HG03280 (cell line): ENCODE data around the gene DDX43.
"Not testable (repeated sequence)": the region's sequence is repeated elsewhere in the genome, so short reads cannot be mapped to it uniquely, and the experiment has no call there.

ENCODE experiments used
- ATAC-seq: cut with Tn5 transposase; IDR thresholded peaks from one replicate; pipeline ENCODE4 v1.9.1; 2021; ENCODE audit warnings: mild to moderate bottlenecking, moderate library complexity; ENCODE audit not compliant: unreplicated experiment

The DDX43 gene

DNA sequence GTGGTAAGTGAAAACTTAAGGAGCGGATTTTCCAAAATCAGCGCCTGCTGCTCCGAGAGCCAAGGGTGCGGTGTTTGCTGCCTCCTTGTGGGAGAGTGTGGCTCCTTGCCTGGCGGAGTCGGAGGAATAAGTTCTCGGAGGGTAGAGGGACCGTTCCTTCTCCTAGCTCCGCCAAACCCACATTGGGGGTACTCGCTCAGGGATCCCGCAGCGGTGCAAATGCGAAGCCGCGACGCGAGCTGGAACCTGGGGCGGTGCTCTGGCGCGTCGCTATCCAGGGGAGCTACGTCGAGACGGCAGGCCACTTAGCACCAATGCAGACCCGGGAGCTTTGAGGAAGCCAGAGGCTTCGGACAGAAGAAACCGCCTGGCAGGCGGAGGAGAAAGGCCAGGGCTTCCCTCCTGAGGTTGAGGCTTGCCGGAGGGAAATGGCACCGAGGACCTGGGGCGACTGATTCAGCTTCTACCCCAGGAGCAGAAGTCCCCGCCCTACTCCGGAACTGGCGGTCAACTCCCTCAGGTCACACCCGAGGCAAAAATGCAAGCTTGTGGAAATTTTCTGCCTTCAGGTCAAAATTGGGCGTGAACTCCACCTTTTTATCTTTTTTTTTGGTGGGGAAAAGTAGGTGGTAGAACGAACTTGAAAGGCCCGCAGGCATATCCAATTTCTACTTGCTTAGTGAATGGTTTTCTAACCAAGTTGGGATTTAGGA lies 5.7 kb upstream of the DDX43 start:
- peak; percentile 61 for ATAC-seq

DNA sequence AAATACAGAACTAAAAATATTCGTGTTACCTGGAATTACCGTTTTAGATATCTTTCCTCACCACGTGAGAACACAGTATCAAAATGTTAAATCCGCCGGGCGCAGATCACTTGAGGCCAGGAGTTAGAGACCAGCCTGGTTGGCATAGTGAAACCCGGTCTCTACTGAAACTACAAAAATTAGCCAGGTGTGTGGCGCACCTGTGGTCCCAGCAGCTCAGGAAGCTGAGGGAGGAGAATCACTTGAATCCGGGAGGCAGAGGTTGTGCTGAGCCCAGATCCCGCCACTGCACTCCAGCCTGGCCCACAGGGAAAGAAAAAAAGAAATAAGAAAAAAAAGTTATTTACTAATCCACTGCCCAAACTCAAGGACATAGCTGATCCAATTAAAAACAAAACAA lies 4.8 kb upstream of the DDX43 start:
- no peak for ATAC-seq

DNA sequence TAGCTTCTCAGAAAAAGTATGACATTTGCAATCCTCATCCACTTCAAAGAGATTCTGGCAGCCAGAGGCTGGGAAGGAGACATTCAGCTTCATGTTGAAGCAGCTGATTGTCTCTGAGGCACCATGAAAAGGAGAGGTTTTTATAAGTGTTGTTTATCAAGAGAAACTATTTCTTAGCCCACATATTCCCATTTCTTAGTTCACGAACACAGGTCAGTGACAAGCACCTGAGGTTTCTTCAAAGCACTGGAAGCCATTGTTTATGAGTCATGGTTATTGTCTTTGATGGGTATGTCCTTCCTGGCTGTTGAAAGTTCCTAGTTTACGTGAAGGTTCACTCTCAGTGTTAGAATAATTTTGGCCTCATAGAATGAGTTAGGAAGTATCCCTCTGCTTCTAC lies 3.0 kb upstream of the DDX43 start:
- ATAC-seq: no peak

DNA sequence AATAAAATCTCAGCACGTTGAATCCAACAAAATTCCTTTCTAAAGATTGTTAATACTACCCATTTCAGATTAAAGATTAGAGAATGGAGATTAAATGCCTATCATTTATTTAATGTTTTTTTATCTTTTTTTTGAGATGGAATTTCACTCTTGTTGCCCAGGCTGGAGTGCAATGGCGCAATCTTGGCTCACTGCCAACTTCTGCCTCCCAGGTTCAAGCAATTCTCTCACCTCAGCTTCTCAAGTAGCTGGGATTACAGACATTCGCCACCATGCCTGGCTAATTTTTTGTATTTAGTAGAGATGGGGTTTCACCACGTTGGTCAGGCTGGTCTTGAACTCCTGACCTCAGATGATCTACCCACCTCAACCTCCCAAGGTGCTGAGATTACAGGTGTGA lies 2.4 kb upstream of the DDX43 start:
- not testable (repeated sequence) for ATAC-seq

DNA sequence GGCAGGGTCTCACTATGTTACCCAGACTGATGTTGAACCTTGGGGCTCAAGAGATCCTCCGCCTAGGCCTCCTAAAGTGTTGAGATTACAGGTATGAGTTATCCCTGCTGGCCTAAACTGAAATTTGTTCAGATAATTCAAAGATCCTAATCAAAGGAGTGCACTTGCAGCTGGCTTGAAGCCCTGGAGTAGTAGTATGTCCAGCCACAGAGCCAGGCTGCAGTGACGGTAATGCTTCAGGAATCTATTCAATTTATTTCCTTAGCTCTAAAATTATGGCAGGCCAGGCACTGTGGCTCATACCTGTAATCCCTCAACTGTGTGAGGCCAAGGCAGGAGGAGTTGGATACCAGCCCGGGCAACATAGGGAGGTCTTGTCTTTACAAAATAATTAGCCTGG lies 1.4 kb upstream of the DDX43 start:
- ATAC-seq: no peak

DNA sequence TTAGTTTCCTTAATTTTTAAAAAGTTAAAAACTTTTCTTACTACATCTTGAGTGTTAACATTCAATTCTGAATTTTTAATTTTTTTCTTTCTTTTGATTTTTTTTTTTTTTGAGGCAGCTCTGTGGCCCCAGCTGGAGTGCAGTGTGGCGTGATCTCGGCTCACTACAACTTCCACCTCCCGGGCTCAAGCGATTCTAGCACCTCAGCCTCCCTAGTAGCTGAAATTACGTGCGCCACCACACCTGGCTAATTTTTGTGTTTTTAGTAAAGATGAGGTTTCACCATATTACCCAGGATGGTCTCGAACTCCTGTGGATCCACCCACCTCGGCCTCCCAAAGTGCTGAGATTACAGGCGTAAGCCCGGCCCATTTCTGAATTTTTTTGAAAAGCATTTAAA lies 1.2 kb downstream of the DDX43 start:
- no peak for ATAC-seq

DNA sequence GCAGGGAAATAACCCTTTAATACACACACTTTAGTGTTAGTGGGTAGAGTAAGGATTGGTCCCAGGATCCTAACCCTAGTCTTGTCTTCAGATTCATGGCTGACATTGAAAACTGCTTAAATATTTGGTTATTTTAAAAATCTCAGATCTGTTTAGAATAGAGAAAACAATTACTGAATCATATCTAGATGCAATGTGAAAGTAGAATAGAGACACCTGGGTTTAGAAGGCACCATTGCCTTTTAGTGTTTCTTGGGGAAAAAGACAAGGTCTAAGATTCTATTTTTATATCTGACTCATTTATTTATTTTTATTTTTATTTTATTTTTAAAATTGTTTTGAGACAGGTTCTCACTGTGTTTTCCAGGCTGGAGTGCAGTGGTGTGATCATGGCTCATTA lies 6.0 kb downstream of the DDX43 start:
- no peak for ATAC-seq

DNA sequence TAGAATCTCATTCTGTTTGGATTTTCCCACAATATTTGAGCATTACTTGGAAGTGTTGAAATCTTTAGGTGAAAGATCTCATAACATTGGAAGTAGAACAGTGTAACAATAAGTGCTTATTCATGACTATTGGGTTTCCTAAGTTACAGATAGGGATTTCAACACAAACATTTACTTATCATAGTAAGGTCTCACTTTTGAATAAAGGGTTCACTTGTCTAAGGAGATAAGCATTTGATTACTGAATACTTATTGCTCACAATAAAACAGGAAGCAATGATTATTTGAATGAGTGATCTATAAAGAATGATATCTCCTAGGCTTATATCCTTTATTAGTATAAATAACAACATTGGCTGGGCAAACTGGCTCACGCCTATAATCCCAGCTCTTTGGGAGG lies 14.8 kb downstream of the DDX43 start:
- no peak for ATAC-seq

DNA sequence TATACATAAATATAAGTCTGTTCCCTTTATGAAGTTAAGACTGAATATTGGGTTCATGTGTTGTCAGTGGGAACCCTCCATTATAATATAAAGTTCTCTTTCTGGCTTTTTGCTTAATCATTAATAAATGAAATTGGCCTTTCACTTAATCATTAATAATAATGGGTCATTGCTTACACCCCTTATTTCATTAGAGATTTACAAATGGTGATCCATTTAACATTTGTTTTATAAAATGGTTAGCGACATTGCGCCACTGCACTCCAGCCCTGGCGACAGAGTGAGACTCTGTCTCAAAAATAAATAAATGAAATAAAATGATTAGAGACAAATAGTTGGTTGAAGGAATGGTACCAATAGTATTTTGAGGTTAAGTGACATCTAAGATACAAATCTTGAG lies 18.5 kb downstream of the DDX43 start:
- ATAC-seq: no peak

DNA sequence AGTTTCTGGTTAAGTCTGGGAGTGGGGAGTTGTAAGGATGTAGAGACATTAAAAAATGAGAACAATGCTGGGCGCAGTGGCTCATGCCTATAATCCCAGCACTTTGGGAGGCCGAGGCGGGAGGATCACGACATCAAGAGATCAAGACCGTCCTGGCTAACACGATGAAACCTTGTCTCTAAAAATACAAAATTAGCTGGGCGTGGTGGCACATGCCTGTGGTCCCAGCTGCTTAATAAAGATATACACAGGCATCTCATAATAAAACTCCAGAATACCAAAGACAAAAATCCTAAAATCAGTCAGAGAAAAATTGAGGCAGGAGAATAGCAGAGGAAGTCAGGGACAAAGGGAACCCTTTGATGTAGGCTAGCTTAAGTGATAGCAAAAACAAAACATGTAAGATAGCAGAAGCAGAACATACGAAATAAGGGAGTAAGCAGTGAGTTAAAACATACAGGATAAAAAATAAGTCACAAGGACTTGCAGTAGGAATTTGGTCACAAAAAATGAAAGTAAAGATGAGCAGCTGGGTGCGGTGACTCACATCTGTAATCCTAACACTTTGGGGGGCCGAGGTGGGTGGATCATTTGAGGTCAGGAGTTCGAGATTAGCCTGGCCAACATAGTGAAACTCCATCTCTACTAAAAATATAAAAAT lies 23.6 kb downstream of the DDX43 start:
- no peak for ATAC-seq

DNA sequence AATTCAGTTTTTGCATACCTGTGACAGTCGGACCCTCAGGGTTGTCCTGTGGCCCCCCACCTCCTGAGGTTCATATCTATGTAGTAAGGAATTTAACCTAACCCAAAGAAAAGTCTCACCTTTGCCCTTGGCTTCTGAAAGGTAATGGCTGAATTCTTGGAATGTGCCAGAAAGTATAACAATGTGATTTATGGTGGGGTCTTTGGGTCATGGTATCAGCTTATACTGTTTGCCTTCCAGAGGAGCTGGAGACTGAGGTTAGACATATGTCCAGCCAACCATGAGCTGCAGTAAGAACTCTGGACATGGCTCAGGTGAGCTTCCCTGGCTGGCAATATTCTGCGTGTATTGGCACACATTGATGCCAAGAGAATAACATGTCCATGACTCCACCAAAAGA lies 26.9 kb downstream of the DDX43 start:
- no peak for ATAC-seq

DNA sequence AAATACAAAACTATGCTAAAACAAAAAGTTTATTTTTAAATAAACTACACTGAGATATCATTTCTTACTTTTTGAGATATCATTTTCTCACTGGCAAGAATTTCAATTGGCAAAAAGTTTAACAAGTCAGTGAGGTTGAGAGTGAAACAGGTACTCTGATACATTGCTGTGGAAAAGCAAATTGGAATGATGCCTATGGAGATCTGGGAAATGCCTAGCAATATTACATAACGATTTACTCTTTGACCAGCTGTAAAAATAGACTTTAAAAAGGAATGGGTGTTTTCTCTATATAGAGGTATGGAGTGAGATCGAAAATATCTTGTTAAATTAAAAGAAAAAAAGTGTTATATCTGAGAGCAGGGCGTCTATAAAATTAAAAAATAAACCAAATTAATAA lies 40.6 kb downstream of the DDX43 start:
- no peak for ATAC-seq

DNA sequence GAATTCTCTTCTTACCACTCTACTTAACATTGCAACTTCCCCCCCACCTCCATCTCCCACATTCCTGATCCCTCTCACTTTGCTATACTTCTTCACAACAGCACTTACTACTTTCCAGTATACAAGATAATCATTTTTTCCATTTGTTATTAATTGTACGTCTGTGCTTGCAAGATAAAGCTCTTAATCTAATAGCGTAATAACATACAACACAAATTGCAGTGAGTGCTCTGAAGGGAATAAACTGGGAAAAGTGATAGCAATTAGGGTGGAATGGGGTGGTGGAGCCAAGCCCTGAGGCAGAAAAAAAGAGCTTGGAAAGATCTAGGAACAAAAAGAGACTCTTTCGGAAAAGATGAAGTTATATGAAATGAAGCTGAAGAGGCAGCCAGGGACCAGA lies 48.9 kb downstream of the DDX43 start:
- no peak for ATAC-seq

DNA sequence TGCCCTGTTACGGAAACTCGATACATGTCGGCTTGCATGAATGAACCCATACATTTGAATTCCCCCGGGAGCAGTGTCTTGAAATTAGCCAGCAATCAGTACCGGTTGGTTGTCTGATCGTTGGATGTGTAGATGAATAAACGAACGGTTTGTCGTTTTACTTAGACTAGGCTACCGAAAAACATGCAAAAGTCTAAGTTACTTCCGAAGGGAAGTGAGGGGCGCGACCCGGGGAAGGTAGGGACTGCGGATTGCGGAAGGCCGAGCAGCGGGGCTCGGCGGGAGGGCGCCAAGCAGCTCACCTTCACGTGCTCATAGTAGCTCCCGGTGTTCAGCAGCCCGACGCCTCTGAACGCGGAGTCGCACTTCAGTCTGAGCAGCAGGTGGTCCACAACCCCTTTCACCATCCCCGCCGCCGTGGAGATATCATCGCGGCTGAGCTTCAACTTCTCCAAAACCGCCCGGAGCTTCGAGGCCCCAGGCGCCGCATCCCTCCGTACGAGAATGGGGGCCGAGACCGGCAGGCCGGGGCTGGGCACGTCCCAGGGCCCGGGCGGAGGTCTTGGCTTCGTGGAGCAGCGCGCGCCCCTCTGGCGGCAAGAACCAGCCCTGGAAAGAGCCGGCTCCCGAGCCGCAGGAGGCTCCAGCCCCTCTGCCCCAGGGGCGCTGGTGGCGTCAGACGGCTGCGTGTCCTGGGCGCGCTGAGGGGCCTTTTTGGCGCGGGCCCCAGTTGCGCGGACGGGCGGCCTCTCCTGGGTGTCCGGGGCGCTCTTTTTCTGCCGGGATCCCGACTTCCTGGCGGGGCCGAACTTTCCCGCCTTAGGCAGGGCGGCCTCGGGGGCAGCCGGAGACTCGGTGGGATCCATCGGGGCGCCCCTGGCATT lies 56.8 kb downstream of the DDX43 start:
- peak; percentile 46 for ATAC-seq

DNA sequence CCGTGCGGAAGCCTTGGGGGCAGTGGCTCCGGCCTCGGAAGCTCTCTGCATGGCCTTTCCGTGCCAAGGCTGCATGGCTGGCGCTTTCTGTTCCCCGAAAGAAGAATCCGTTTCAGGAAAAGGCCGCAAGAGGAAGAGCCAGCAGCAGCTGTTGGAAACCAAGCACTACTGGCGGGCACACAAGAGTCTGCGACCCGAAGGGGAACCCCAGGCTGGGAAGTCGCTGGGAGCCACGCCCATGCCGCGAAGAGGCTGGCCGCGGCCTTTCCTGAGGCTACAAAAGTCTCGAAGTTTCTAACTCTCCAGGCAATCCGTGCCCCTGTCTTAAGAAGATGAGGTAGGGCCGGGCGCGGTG lies 57.5 kb downstream of the DDX43 start, which contains the start of gene CGAS:
Gene CGAS, minus strand, starts transcription at position 191 of the 355 bp plus-strand sequence. Its CDS starts 116 bp downstream, at position 75.
- ATAC-seq: peak; percentile 56

DNA sequence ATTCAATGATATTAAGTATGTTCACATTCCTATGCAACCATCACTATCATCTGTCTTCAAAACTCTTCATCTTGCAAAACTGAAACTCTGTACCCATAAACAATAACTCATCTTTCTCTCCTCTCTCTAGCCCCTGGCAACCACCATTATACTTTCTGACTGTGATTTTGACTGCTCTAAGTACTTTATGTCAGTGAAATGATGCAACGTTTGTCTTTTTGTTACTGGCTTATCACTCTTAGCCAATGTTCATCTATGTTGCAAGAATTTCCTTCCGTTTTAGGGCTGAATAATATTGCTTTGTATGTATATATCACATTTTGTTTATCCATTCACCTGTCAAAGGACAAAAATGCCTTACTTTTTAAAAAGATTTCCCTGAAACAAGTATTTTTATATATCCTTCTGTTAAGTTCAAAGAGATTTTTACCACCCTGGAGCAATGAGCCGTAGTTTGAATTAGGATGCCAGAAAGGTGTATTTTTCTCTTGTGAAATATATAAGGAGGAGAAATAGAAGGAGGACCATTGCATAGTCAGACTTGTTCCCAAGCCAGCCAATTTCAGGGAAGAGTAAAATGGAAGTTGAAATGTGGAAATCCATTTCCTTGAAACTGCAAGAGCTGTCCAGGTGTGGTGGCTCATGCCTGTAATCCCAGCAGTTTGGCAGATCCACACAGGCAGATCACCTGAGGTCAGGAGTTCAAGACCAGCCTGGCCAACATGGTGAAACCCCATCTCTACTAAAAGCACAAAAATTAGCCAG lies 61.4 kb downstream of the DDX43 start:
- no peak for ATAC-seq

DNA sequence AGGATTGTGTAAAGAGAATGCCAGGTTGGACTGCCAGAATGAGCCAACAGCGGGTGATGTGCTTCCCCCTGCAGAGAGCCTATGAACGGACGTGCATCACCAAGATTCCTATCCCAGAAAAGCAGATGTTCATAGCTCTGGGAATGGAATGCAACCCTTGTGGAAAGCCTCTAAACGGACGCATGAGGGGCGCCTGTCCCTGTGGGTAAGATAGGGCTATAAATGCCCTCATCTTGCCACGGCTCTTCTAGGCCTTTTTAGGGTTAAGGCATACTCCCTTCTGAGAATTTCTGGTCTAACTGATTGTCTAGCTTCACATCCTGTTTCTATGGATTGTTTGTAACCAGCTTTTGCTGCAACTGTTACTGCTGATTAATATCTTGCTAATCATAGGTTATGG lies 64.8 kb downstream of the DDX43 start:
- not testable (repeated sequence) for ATAC-seq

DNA sequence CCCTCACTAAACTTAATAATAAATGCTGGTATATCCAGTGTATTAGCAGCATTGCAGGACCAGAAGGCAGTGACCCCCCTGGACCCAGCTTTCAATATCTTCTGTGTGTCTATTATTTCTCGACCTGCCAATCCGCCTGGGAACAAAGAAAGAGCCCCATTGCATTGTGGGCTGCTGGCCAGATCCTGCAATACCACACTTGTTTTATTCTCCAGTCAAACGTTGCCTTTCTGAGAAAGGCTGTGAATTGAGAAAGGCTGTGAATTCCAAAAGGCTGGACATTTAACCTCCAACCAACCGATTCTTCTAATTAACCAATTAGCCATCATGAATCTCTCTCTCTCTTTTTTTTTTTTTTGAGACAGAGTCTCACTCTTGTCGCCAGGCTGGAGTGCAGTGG lies 65.4 kb downstream of the DDX43 start:
- no peak for ATAC-seq

DNA sequence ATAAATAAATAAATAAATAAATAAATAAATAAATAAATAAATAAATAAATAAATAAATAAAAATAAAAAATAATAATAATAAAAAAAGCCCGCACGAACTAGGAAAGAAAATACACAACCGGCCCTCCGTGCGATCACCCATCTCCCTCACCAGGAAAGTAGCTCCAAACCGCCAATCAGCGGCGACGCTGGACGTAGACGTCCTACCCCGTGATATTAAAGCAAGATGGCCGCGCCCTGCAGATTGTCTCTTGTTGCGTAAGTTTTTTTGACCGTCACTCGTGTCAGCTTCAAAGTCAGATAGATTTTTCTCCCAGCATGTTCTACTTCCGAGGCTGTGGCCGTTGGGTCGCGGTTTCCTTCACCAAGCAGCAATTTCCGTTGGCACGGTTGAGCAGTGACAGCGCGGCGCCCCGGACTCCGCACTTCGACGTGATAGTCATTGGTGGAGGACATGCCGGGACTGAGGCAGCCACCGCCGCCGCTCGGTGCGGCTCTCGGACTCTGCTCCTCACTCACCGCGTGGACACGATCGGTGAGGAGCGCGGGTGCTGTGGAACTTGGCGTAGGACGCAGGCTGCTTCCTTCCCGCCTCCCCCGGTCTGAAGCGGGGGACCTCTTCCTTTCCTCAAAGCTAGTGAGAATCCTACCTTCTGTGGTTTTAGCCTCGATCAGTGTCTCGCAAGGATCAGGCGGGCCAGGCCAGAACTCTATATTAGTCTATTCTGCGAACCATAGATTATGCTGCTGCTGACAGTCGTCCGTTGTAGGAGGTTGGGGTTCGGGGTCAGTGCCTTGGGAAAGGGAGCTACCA lies 67.1 kb downstream of the DDX43 start, which contains the start of gene MTO1:
Gene MTO1, plus strand, starts transcription at position 201 of the 814 bp plus-strand sequence. Its CDS starts 118 bp downstream, at position 319.
- peak; percentile 95 for ATAC-seq
